ENCODE measurements around the gene NIM1K. TPM values are rescaled to one million over a fixed set of nuclear protein-coding genes. Genes with fewer than 3 reads are reported as not detected.

The NIM1K gene
- total and polyA plus RNA-seq, 10 of the 15 experiments (the other 5 are each of a cell fraction or from before 2014, with no cell fraction given), result 0.27 to 1.7 (median 0.66) TPM

- TF ChIP-seq ZBED1 (IDR thresholded peaks at IDR 0.05; ENCODE audit: borderline replicate concordance), result no peak
- TF ChIP-seq FOXK2 (IDR thresholded peaks at IDR 0.05), result no peak
- TF ChIP-seq ZZZ3 (IDR thresholded peaks at IDR 0.05; ENCODE audit: control insufficient read depth, insufficient read length, low read depth), result no peak
- TF ChIP-seq, protein P1, sequence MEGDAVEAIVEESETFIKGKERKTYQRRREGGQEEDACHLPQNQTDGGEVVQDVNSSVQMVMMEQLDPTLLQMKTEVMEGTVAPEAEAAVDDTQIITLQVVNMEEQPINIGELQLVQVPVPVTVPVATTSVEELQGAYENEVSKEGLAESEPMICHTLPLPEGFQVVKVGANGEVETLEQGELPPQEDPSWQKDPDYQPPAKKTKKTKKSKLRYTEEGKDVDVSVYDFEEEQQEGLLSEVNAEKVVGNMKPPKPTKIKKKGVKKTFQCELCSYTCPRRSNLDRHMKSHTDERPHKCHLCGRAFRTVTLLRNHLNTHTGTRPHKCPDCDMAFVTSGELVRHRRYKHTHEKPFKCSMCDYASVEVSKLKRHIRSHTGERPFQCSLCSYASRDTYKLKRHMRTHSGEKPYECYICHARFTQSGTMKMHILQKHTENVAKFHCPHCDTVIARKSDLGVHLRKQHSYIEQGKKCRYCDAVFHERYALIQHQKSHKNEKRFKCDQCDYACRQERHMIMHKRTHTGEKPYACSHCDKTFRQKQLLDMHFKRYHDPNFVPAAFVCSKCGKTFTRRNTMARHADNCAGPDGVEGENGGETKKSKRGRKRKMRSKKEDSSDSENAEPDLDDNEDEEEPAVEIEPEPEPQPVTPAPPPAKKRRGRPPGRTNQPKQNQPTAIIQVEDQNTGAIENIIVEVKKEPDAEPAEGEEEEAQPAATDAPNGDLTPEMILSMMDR (IDR thresholded peaks at IDR 0.05 in 2 of 3, conservative IDR thresholded peaks at IDR 0.05 in 1 of 3; ENCODE audit: control insufficient read depth in 2 of 3, extremely low read depth in 1 of 3, insufficient read depth in 1 of 3, low read depth in 3 of 3, low read length in 3 of 3), result peak; percentile 17 to 50 (median 22); a peak in 4 of 6 replicates
- TF ChIP-seq SMAD1 (IDR thresholded peaks at IDR 0.05; ENCODE audit: low read depth, partially characterized antibody), result no peak
- no peak for TF ChIP-seq RELA (IDR thresholded peaks at IDR 0.05; ENCODE audit: borderline replicate concordance, partially characterized antibody)
- TF ChIP-seq MYB (IDR thresholded peaks at IDR 0.05; ENCODE audit: borderline replicate concordance, low read depth, low read length), result no peak
- TF ChIP-seq STAT3 (IDR thresholded peaks at IDR 0.05; ENCODE audit: low read depth, low read length), result no peak
- TF ChIP-seq TCF3 (IDR thresholded peaks at IDR 0.05; ENCODE audit: borderline replicate concordance, insufficient read depth, low read depth, low read length), result no peak
- no peak for TF ChIP-seq PAX8 (IDR thresholded peaks at IDR 0.05)
- TF ChIP-seq POLR2AphosphoS5 (IDR thresholded peaks at IDR 0.05; ENCODE audit: low read length), result no peak
- TF ChIP-seq, protein P2, sequence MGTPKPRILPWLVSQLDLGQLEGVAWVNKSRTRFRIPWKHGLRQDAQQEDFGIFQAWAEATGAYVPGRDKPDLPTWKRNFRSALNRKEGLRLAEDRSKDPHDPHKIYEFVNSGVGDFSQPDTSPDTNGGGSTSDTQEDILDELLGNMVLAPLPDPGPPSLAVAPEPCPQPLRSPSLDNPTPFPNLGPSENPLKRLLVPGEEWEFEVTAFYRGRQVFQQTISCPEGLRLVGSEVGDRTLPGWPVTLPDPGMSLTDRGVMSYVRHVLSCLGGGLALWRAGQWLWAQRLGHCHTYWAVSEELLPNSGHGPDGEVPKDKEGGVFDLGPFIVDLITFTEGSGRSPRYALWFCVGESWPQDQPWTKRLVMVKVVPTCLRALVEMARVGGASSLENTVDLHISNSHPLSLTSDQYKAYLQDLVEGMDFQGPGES (IDR thresholded peaks at IDR 0.05), result no peak
- TF ChIP-seq PAX5 (IDR thresholded peaks at IDR 0.05; ENCODE audit: borderline replicate concordance, low read depth, low read length), result no peak
- TF ChIP-seq SIX5 (IDR thresholded peaks at IDR 0.05; ENCODE audit: low read depth, low read length, severe bottlenecking), result no peak
- TF ChIP-seq IKZF2 (IDR thresholded peaks at IDR 0.05), result 0 out of 4 replicates have a peak, but pooled peaks of 1 of the 2 experiments have one; percentile 31
- TF ChIP-seq TARDBP (IDR thresholded peaks at IDR 0.05; ENCODE audit: borderline replicate concordance), result no peak
- no peak for TF ChIP-seq ATF3 (IDR thresholded peaks at IDR 0.05; ENCODE audit: borderline replicate concordance, extremely low read depth, low read depth, low read length)
- TF ChIP-seq CHD1 (IDR thresholded peaks at IDR 0.05; ENCODE audit: low read depth, low read length), result no peak
- no peak for TF ChIP-seq FOXM1 (IDR thresholded peaks at IDR 0.05; ENCODE audit: low read depth, low read length)
- TF ChIP-seq SRF (IDR thresholded peaks at IDR 0.05; ENCODE audit: low read depth in 2 of 2, low read length in 2 of 2), result no peak
- peak; percentile 65 for TF ChIP-seq SMC3 (IDR thresholded peaks at IDR 0.05; ENCODE audit: borderline replicate concordance, low read length)
- no peak for TF ChIP-seq ZNF217 (IDR thresholded peaks at IDR 0.05)
- no peak for TF ChIP-seq BMI1 (IDR thresholded peaks at IDR 0.05; ENCODE audit: borderline replicate concordance)
- TF ChIP-seq, protein P3, sequence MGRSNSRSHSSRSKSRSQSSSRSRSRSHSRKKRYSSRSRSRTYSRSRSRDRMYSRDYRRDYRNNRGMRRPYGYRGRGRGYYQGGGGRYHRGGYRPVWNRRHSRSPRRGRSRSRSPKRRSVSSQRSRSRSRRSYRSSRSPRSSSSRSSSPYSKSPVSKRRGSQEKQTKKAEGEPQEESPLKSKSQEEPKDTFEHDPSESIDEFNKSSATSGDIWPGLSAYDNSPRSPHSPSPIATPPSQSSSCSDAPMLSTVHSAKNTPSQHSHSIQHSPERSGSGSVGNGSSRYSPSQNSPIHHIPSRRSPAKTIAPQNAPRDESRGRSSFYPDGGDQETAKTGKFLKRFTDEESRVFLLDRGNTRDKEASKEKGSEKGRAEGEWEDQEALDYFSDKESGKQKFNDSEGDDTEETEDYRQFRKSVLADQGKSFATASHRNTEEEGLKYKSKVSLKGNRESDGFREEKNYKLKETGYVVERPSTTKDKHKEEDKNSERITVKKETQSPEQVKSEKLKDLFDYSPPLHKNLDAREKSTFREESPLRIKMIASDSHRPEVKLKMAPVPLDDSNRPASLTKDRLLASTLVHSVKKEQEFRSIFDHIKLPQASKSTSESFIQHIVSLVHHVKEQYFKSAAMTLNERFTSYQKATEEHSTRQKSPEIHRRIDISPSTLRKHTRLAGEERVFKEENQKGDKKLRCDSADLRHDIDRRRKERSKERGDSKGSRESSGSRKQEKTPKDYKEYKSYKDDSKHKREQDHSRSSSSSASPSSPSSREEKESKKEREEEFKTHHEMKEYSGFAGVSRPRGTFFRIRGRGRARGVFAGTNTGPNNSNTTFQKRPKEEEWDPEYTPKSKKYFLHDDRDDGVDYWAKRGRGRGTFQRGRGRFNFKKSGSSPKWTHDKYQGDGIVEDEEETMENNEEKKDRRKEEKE (IDR thresholded peaks at IDR 0.05), result no peak
- TF ChIP-seq CREB1 (IDR thresholded peaks at IDR 0.05; ENCODE audit: low read depth), result no peak
- no peak for TF ChIP-seq STAT1 (conservative IDR thresholded peaks at IDR 0.05)
Observed at GRCh38 chr5:43227655-43228054, 35.6 kb downstream of the NIM1K start (continued).
